ENCODE results near the gene CCDC12. TPM values are rescaled to one million over a fixed set of nuclear protein-coding genes. Genes with fewer than 3 reads are reported as not detected.
"Not testable (repeated sequence)": the region's sequence is repeated elsewhere in the genome, so short reads cannot be mapped to it uniquely, and the experiment has no call there.

CCDC12 gene
- total RNA-seq, 1 experiment from 2014 or later, result 52.7 TPM

GRCh38 chr3:46914849-46915248 lies 61.7 kb downstream of the CCDC12 start:
- Mint-ChIP-seq H3K4me1 (ENCODE audit: low read depth, unreplicated experiment) (no peaks in the 10 kb centered on the region), H3K27me3 (ENCODE audit: insufficient read depth, unreplicated experiment) (no peaks in the 10 kb centered on the region), H3K36me3 (ENCODE audit: insufficient read depth, unreplicated experiment) (peaks cover 41% of the 10 kb centered on the region), H3K9me3 (ENCODE audit: unreplicated experiment) (no peaks in the 10 kb centered on the region), H3K4me3 (ENCODE audit: unreplicated experiment) (no peak overlapping the region), H3K27ac (ENCODE audit: unreplicated experiment) (no peak overlapping the region)
- H3K9me3 ChIP-seq, result no peaks in the 10 kb centered on the region
- no peaks in the 10 kb centered on the region for H3K27me3 ChIP-seq (replicated peaks; ENCODE audit: control insufficient read depth, insufficient read depth, low read length)
- ChIA-PET POLR2A (no interaction called here), CTCF (interaction anchor here (0.7 to 1.1 kb wide), 2 partner anchors 20 to 47 kb away, joined by 4 read pairs; no protein-coding TSS in a partner anchor)
- no TSS peak for BruUV-seq (replicated peaks)
- H3K4me3 ChIP-seq (ENCODE audit: low read depth, low read length), result no peak overlapping the region
- no peaks in the 10 kb centered on the region; the same call in 1 of the 2 replicates for H3K36me3 ChIP-seq (ENCODE audit: control insufficient read depth, insufficient read depth, low read length)
- no peaks in the 10 kb centered on the region for H3K4me1 ChIP-seq
- intact Hi-C loops (cut with micrococcal nuclease; ENCODE audit: unreplicated experiment), result no loop called here
- no peak for TF ChIP-seq CTCF (IDR thresholded peaks at IDR 0.05; ENCODE audit: insufficient read depth in 1 of 2, low read depth in 1 of 2, low read length in 1 of 2, severe bottlenecking in 1 of 2, unreplicated experiment in 1 of 2)
- DNase-seq, result peak in 1 of 2 experiments; percentile 9

GRCh38 chr3:46913644-46914043 lies 62.9 kb downstream of the CCDC12 start:
- ChIA-PET CTCF (interaction anchor here (0.8 to 1.1 kb wide), 2 partner anchors 9 to 19 kb away, joined by 3 read pairs; no protein-coding TSS in a partner anchor), POLR2A (no interaction called here)
- Histone ChIP-seq H3K27me3 (replicated peaks; ENCODE audit: control insufficient read depth, insufficient read depth, low read length) (no peaks in the 10 kb centered on the region), H3K4me3 (ENCODE audit: low read depth, low read length) (no peak overlapping the region), H3K36me3 (ENCODE audit: control insufficient read depth, insufficient read depth, low read length) (no peaks in the 10 kb centered on the region; the same call in 1 of the 2 replicates), H3K9me3 (no peaks in the 10 kb centered on the region), H3K4me1 (no peaks in the 10 kb centered on the region)
- Mint-ChIP-seq H3K27me3 (ENCODE audit: insufficient read depth, unreplicated experiment) (no peaks in the 10 kb centered on the region), H3K9me3 (ENCODE audit: unreplicated experiment) (no peaks in the 10 kb centered on the region), H3K36me3 (ENCODE audit: insufficient read depth, unreplicated experiment) (peaks cover 36% of the 10 kb centered on the region), H3K27ac (ENCODE audit: unreplicated experiment) (no peak overlapping the region), H3K4me3 (ENCODE audit: unreplicated experiment) (no peak overlapping the region), H3K4me1 (ENCODE audit: low read depth, unreplicated experiment) (no peaks in the 10 kb centered on the region)
- no peak for DNase-seq
- no TSS peak for BruUV-seq (replicated peaks)
- intact Hi-C loops (cut with micrococcal nuclease; ENCODE audit: unreplicated experiment), result no loop called here
- TF ChIP-seq CTCF (IDR thresholded peaks at IDR 0.05; ENCODE audit: insufficient read depth in 1 of 2, low read depth in 1 of 2, low read length in 1 of 2, severe bottlenecking in 1 of 2, unreplicated experiment in 1 of 2), result no peak

- BruUV-seq (replicated peaks), result no TSS peak
- H3K4me3 Mint-ChIP-seq (ENCODE audit: unreplicated experiment), result no peak overlapping the region
- H3K27me3 Mint-ChIP-seq (ENCODE audit: insufficient read depth, unreplicated experiment), result no peaks in the 10 kb centered on the region
- H3K9me3 Mint-ChIP-seq (ENCODE audit: unreplicated experiment), result no peaks in the 10 kb centered on the region
- Histone ChIP-seq H3K4me3 (ENCODE audit: low read depth, low read length) (no peak overlapping the region), H3K4me1 (no peaks in the 10 kb centered on the region), H3K9me3 (no peaks in the 10 kb centered on the region), H3K27me3 (replicated peaks; ENCODE audit: control insufficient read depth, insufficient read depth, low read length) (no peaks in the 10 kb centered on the region), H3K36me3 (ENCODE audit: control insufficient read depth, insufficient read depth, low read length) (no peaks in the 10 kb centered on the region; the same call in 1 of the 2 replicates)
- peaks cover 32% of the 10 kb centered on the region for H3K36me3 Mint-ChIP-seq (ENCODE audit: insufficient read depth, unreplicated experiment)
- no peak overlapping the region for H3K27ac Mint-ChIP-seq (ENCODE audit: unreplicated experiment)
- CTCF ChIA-PET, result interaction anchor here (1.1 kb wide), 1 partner anchor 10 kb away, joined by 3 read pairs; no protein-coding TSS in a partner anchor
- H3K4me1 Mint-ChIP-seq (ENCODE audit: low read depth, unreplicated experiment), result no peaks in the 10 kb centered on the region
- intact Hi-C loops (cut with micrococcal nuclease; ENCODE audit: unreplicated experiment), result no loop called here
- POLR2A ChIA-PET, result no interaction called here
- no peak for TF ChIP-seq CTCF (IDR thresholded peaks at IDR 0.05; ENCODE audit: insufficient read depth in 1 of 2, low read depth in 1 of 2, low read length in 1 of 2, severe bottlenecking in 1 of 2, unreplicated experiment in 1 of 2)
- DNase-seq, result no peak
Measured at GRCh38 chr3:46912986-46913385, 63.6 kb downstream of the CCDC12 start.

GRCh38 chr3:46910914-46911313 lies 65.6 kb downstream of the CCDC12 start:
- H3K9me3 ChIP-seq; H3K9me3 Mint-ChIP-seq (ENCODE audit: unreplicated experiment); H3K4me1 ChIP-seq; BruUV-seq (replicated peaks); H3K27me3 Mint-ChIP-seq (ENCODE audit: insufficient read depth, unreplicated experiment); intact Hi-C loops (cut with micrococcal nuclease; ENCODE audit: unreplicated experiment); H3K27me3 ChIP-seq (replicated peaks; ENCODE audit: control insufficient read depth, insufficient read depth, low read length); H3K4me3 Mint-ChIP-seq (ENCODE audit: unreplicated experiment); CTCF ChIA-PET; H3K4me1 Mint-ChIP-seq (ENCODE audit: low read depth, unreplicated experiment); H3K36me3 ChIP-seq (ENCODE audit: control insufficient read depth, insufficient read depth, low read length); H3K4me3 ChIP-seq (ENCODE audit: low read depth, low read length); H3K27ac Mint-ChIP-seq (ENCODE audit: unreplicated experiment); POLR2A ChIA-PET: not testable (repeated sequence)
- H3K36me3 Mint-ChIP-seq (ENCODE audit: insufficient read depth, unreplicated experiment), result peaks cover 12% of the 10 kb centered on the region
- DNase-seq, result peak in 1 of 2 experiments; percentile 11
